Measurements from ENCODE around the gene DNPH1.

Gene DNPH1

GRCh38 chr6:43263314-43264178 is 34.3 kb upstream of the DNPH1 start:
- DNase-seq, result peak; percentile 65

DNA sequence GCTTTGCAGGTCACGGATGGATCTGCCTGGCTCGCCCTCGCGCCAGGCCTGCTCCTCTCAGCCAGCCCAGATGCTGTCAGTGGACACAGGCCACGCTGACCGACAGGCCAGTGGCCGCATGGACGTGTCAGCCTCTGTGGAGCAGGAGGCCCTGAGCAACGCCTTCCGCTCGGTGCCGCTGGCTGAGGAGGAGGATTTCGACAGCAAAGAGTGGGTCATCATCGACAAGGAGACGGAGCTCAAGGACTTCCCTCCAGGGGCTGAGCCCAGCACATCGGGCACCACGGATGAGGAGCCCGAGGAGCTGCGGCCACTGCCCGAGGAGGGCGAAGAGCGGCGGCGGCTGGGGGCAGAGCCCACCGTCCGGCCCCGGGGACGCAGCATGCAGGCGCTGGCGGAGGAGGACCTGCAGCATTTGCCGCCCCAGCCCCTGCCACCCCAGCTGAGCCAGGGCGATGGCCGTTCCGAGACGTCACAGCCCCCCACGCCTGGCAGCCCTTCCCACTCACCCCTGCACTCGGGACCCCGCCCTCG is 33.6 kb upstream of the DNPH1 start:
- no peak for DNase-seq

- no peak for DNase-seq
Measured at GRCh38 chr6:43262000-43262779, 32.9 kb upstream of the DNPH1 start.

GRCh38 chr6:43261198-43261597 is 31.9 kb upstream of the DNPH1 start:
- no peak for DNase-seq

- no peak for DNase-seq
Measured at GRCh38 chr6:43260791-43261190, 31.5 kb upstream of the DNPH1 start.

- DNase-seq, result no peak
Measured at GRCh38 chr6:43258807-43259686, 29.8 kb upstream of the DNPH1 start.

DNA sequence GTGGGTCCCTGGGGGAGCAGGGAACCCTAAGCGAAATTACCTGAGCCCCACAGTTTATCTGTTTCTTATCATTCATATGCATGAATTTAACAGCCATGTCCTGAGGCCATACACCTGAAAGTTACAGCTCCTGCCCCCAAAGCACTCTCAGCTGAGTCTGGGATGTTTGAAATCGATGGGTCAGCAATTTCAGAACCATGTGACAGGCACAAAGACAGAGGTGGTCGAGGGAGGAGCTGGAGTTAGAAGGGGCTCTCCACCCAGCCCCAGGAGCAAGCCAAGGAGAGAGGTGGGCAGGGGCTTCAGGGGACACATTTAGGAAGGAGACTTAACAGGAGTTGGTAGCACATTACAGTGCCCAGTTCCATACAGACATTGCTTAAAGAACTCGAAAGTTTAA is 28.9 kb upstream of the DNPH1 start:
- DNase-seq, result no peak

DNA sequence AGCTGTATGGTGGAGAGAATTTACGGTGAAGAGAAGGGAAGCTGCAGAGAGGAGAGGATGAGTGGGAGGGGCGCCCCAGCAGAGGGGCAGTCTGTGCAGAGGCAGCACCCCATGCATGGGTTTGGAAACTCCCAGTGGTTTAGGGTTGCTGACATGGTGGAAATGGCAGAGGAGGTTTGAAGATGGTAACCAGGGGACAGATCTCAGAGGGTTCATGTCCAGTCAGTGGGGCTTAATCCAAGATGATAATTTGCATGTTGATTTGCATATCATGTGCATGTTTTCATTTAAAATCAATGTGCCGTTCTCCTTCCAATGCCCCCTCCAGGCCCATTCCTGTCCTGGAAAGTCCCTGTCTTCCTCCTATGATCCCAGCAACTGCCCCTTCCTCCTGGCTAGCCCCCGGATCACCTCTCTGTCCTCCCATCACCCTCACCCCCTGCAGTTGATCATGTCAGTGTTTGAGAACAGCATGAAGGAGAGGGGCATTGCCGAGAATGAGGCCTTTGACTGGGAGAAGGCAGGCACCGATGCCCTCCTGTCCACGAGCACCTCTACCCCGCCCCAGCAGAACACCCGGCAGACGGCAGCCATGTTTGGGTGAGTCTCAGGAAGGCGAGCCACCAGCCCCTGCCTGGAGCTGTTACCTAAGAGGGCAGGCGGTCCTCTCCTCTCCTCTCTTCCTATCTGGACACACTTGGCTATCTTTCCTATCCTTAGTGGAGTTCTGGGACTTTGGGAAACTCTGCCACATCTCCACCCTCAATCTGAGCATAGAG is 28.3 kb upstream of the DNPH1 start:
- DNase-seq, result no peak

- no peak for DNase-seq
Measured at GRCh38 chr6:43256670-43257366, 27.5 kb upstream of the DNPH1 start.

- no peak for DNase-seq
Measured at GRCh38 chr6:43255408-43256054, 26.2 kb upstream of the DNPH1 start.

DNA sequence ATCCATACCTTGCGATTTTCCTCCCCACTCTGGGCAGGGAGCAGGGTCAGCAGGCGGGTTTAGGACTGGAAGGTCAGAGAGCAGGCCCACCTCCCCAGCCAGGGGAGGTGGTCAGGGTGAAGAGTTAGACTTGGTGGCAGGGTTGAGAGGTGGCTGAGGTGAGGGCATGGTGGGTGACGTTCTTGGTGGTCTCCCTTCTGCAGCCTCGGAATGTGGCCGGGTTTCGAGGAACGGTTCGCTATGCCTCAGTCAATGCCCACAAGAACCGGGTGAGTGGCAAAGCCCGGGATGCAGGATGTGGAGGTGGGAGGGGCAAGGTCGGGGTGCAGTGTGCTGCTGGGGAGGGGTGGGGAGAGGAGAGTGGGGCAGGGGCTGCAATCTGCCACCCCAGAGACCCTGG is 25.6 kb upstream of the DNPH1 start:
- no peak for DNase-seq

- no peak for DNase-seq
Measured at GRCh38 chr6:43254138-43254817, 25.0 kb upstream of the DNPH1 start.

GRCh38 chr6:43253401-43253800 is 24.1 kb upstream of the DNPH1 start:
- DNase-seq, result no peak

- DNase-seq, result no peak
Measured at GRCh38 chr6:43250992-43251373, 21.7 kb upstream of the DNPH1 start.

DNA sequence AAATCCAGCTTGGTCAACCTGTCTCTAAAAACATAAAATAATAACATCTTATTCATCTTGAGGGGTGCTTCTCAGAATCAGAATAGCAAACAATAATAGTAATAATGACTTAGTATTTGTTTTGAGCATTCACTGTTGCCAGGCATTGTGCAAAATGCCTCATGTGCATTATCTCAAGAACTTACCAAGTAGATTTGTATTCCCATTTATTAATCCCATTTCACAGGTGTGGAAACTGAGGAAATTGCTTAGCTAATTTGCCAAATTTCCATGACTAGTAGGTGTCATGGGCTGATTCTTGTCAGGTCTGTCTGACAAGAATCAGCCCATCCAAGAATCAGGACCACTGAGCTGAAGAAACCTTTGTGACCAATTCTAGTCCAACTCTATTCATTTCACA is 19.5 kb upstream of the DNPH1 start:
- DNase-seq, result no peak

- no peak for DNase-seq
Measured at GRCh38 chr6:43248101-43248500, 18.8 kb upstream of the DNPH1 start.

- DNase-seq, result peak; percentile 76
Measured at GRCh38 chr6:43247114-43247999, 18.1 kb upstream of the DNPH1 start.

DNA sequence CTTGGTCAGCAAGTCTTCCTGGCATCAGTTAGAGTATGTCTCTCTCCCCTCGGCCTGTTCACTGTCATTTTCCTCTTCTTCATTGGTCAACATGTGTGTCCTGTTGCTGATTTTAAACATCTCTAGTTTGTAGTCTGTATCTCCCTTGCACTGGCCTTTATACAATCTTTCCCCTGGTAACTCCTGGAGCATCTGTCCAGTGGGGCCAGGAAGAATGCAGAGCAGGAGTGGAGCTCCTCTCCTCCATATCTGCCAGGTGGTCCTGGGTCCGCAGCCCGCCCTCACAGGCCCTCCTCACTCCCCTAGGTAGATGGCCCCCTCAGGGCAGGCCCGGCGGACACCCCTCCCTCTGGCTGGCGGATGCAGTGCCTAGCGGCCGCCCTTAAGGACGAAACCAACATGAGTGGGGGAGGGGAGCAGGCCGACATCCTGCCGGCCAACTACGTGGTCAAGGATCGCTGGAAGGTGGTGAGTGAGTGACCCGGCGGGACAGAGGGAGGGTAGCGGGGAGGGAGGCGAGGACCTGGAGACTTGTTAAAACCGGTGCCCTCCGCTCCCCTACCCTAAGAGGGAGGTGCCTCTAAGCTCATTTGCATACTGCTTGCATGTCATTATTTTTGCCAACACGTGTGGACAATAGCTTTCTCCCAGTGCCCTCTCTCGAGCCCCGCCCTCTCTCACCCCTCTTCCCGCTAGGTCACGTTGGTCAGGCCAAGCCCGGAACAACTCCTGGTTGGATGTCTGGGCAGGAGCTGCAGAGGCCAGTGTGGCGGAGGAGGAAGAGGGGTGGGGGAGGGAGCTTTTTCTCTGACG is 17.2 kb upstream of the DNPH1 start:
- no peak for DNase-seq
